GM19468 (cell line): ENCODE data around the gene FEN1.

ENCODE experiments used
- ATAC-seq: cut with Tn5 transposase; IDR thresholded peaks from one replicate; pipeline ENCODE4 v1.9.1; 2021; ENCODE audit warnings: mild to moderate bottlenecking, moderate library complexity, moderate number of reproducible peaks; ENCODE audit not compliant: unreplicated experiment; ENCODE audit errors: extremely low read depth

The FEN1 gene

GRCh38 chr11:61838501-61838900 lies 45.8 kb downstream of the FEN1 start:
- ATAC-seq, result no peak

- ATAC-seq, result no peak
These were observed 46.2 kb downstream of the FEN1 start for GRCh38 chr11:61838921-61839320.

- no peak for ATAC-seq
These were observed 47.0 kb downstream of the FEN1 start for GRCh38 chr11:61839742-61840141.

GRCh38 chr11:61840371-61840770 lies 47.7 kb downstream of the FEN1 start:
- ATAC-seq, result no peak

GRCh38 chr11:61841636-61842527 lies 49.2 kb downstream of the FEN1 start:
- ATAC-seq, result no peak

GRCh38 chr11:61842528-61842820 lies 49.8 kb downstream of the FEN1 start:
- ATAC-seq, result no peak

GRCh38 chr11:61844909-61845565 lies 52.3 kb downstream of the FEN1 start:
- no peak for ATAC-seq

- ATAC-seq, result no peak
These were observed 53.8 kb downstream of the FEN1 start for GRCh38 chr11:61846362-61847020.
